H1 (cell line): ENCODE results near the gene CLCF1. TPM values are rescaled to one million over a fixed set of nuclear protein-coding genes. Genes with fewer than 3 reads are reported as not detected.

Experiments used
- CTCF ChIA-PET: fragments of 300-600 bp; sonication (Branson Sonifier 250); formaldehyde crosslinking; loops from one replicate; lab custom pipeline; 2021; ENCODE audit not compliant: partially characterized antibody; lab: Charles Lee
- POLR2A ChIA-PET: fragments of 300-600 bp; sonication (Branson Sonifier 250); formaldehyde crosslinking; loops from one replicate; lab custom pipeline; 2021; ENCODE audit warnings: inconsistent platforms; ENCODE audit not compliant: partially characterized antibody; lab: Charles Lee
- DNase-seq, 2 experiments: peaks; one replicate each; pipeline versions ENCODE4 v3.0.0 to v3.0.0-alpha.2; 2010 to 2022; ENCODE audit warnings: low spot score in 2 of 2, low read depth in 1 of 2, mixed read lengths in 1 of 2
- FAIRE-seq: peaks from 2 replicates; lab custom pipeline; 2011; peaks lifted over from hg19 to GRCh38; lab: Jason Lieb, UNC
- H2AFZ ChIP-seq: 2 replicates; pipeline ENCODE4 v1.8.1; 2012; ENCODE audit warnings: low read length, inconsistent platforms
- H2AK5ac ChIP-seq: 2 replicates; pipeline ENCODE4 v1.6.1; 2013; ENCODE audit warnings: low read depth, low read length
- H2BK120ac ChIP-seq: replicated peaks from 2 replicates; pipeline ENCODE3; 2013; ENCODE audit warnings: low read depth, low read length, inconsistent platforms
- H2BK12ac ChIP-seq: 2 replicates; pipeline ENCODE4 v1.6.1; 2013; ENCODE audit warnings: low read depth, low read length
- H2BK15ac ChIP-seq: 2 replicates; pipeline ENCODE4 v1.6.1; 2013; ENCODE audit warnings: low read length
- H2BK20ac ChIP-seq: 2 replicates; pipeline ENCODE4 v1.6.1; 2013; ENCODE audit warnings: low read length
- H2BK5ac ChIP-seq: 2 replicates; pipeline ENCODE4 v1.6.1; 2013; ENCODE audit warnings: low read depth, low read length
- H3K14ac ChIP-seq: 2 replicates; pipeline ENCODE4 v1.6.1; 2013; ENCODE audit warnings: inconsistent platforms; ENCODE audit not compliant: insufficient read length
- H3K18ac ChIP-seq: 2 replicates; pipeline ENCODE4 v1.6.1; 2013; ENCODE audit warnings: low read length; ENCODE audit errors: extremely low read depth
- H3K23ac ChIP-seq: 2 replicates; pipeline ENCODE4 v1.6.1; 2013; ENCODE audit warnings: inconsistent platforms; ENCODE audit not compliant: insufficient read length
- H3K23me2 ChIP-seq: 2 replicates; pipeline ENCODE4 v1.6.1; 2013; ENCODE audit warnings: low read depth, low read length
- H3K27ac ChIP-seq: 2 replicates; pipeline ENCODE4 v1.6.1; 2011; ENCODE audit warnings: low read depth, low read length, inconsistent platforms
- H3K27me3 ChIP-seq, 4 experiments: replicated peaks in 1 of 4; 1 replicate in 1 of 4; 2 replicates in 3 of 4; pipeline versions ENCODE4 v1.6.1 to v1.8.1; 2011 to 2013; ENCODE audit warnings: low read length in 3 of 4, mild to moderate bottlenecking in 3 of 4, inconsistent platforms in 2 of 4, mixed read lengths in 2 of 4, moderate library complexity in 1 of 4; ENCODE audit not compliant: control insufficient read depth in 3 of 4, insufficient read depth in 3 of 4; ENCODE audit errors: extremely low read depth in 1 of 4
- H3K36me3 ChIP-seq, 4 experiments: 2 replicates each; pipeline versions ENCODE4 v1.6.1 to v1.8.1; 2011 to 2013; ENCODE audit warnings: mild to moderate bottlenecking in 4 of 4, low read length in 3 of 4, moderate library complexity in 2 of 4, control low read depth in 1 of 4, inconsistent platforms in 1 of 4; ENCODE audit not compliant: insufficient read depth in 4 of 4, control insufficient read depth in 2 of 4
- H3K4ac ChIP-seq: replicated peaks from 2 replicates; pipeline ENCODE3; 2013; ENCODE audit warnings: low read length, low read depth, mixed read lengths, inconsistent platforms; ENCODE audit not compliant: insufficient read length
- H3K4me1 ChIP-seq, 4 experiments: replicated peaks in 1 of 4; 1 replicate in 1 of 4; 2 replicates in 3 of 4; pipeline versions ENCODE4 v1.6.1 to v1.8.1; 2011 to 2013; ENCODE audit warnings: low read length in 3 of 4, inconsistent platforms in 2 of 4, mixed read lengths in 1 of 4; ENCODE audit not compliant: insufficient read depth in 4 of 4, control insufficient read depth in 3 of 4
- H3K4me2 ChIP-seq, 2 experiments: 2 replicates each; pipeline versions ENCODE4 v1.6.1 to v1.8.1; 2011 to 2013; ENCODE audit warnings: low read depth in 2 of 2, low read length in 2 of 2, control low read depth in 1 of 2, inconsistent platforms in 1 of 2, mild to moderate bottlenecking in 1 of 2; ENCODE audit not compliant: insufficient read depth in 1 of 2
- H3K4me3 ChIP-seq, 4 experiments: fragments of 200-600, 300-600 bp in 1 of 4; sonication (generic), shearing (Covaris generic), sonication (Bioruptor Twin) in 1 of 4; 2 replicates each; pipeline versions ENCODE4 v1.5.1 to v1.8.1; 2011 to 2016; ENCODE audit warnings: low read length in 4 of 4, low read depth in 3 of 4, control low read depth in 2 of 4, inconsistent platforms in 2 of 4, mild to moderate bottlenecking in 2 of 4, mixed read lengths in 1 of 4, moderate library complexity in 1 of 4; ENCODE audit not compliant: insufficient read depth in 2 of 4; ENCODE audit errors: extremely low read depth in 1 of 4
- H3K56ac ChIP-seq: replicated peaks from 2 replicates; pipeline ENCODE3; 2013; ENCODE audit warnings: low read depth, mild to moderate bottlenecking, mixed read lengths, low read length, inconsistent platforms; ENCODE audit not compliant: insufficient read length
- H3K79me1 ChIP-seq: 2 replicates; pipeline ENCODE4 v1.6.1; 2013; ENCODE audit warnings: low read depth, low read length, control low read depth
- H3K79me2 ChIP-seq, 2 experiments: 2 replicates each; pipeline versions ENCODE4 v1.6.1 to v1.8.1; 2012 to 2013; ENCODE audit warnings: low read length in 2 of 2, mild to moderate bottlenecking in 2 of 2, inconsistent platforms in 1 of 2; ENCODE audit not compliant: insufficient read depth in 2 of 2, control insufficient read depth in 1 of 2
- H3K9ac ChIP-seq, 4 experiments: replicated peaks in 1 of 4; 1 replicate in 1 of 4; 2 replicates in 3 of 4; pipeline versions ENCODE4 v1.6.1 to v1.8.1; 2011 to 2013; ENCODE audit warnings: low read depth in 3 of 4, low read length in 3 of 4, control low read depth in 2 of 4, mild to moderate bottlenecking in 2 of 4, moderate library complexity in 2 of 4, inconsistent platforms in 1 of 4; ENCODE audit errors: extremely low read depth in 1 of 4
- H3K9me3 ChIP-seq, 2 experiments: 2 replicates each; pipeline versions ENCODE4 v1.6.1 to v1.8.1; 2012 to 2013; ENCODE audit warnings: mild to moderate bottlenecking in 2 of 2, moderate library complexity in 2 of 2, control low read depth in 1 of 2, inconsistent platforms in 1 of 2, low read depth in 1 of 2, low read length in 1 of 2, mixed read lengths in 1 of 2; ENCODE audit not compliant: insufficient read depth in 2 of 2
- H4K20me1 ChIP-seq, 2 experiments: replicated peaks in 1 of 2; 2 replicates each; pipeline versions ENCODE3 to v1.8.1; 2011 to 2013; ENCODE audit warnings: inconsistent platforms in 2 of 2, low read length in 2 of 2, mild to moderate bottlenecking in 1 of 2; ENCODE audit not compliant: insufficient read depth in 2 of 2, control insufficient read depth in 1 of 2
- H4K5ac ChIP-seq: 2 replicates; pipeline ENCODE4 v1.6.1; 2013; ENCODE audit warnings: low read length, low read depth, mixed read lengths, inconsistent platforms; ENCODE audit not compliant: insufficient read length
- H4K8ac ChIP-seq: 2 replicates; pipeline ENCODE4 v1.8.0; 2013; ENCODE audit warnings: mild to moderate bottlenecking, moderate library complexity, low read length, inconsistent platforms; ENCODE audit not compliant: insufficient read depth; ENCODE audit errors: extremely low read depth
- H4K91ac ChIP-seq: replicated peaks from 2 replicates; pipeline ENCODE3; 2013; ENCODE audit warnings: low read length, mixed read lengths, inconsistent platforms; ENCODE audit not compliant: insufficient read length
- CTBP2 ChIP-seq: IDR thresholded peaks from 2 replicates; pipeline ENCODE4 v1.7.0; 2011; ENCODE audit warnings: borderline replicate concordance, mild to moderate bottlenecking, moderate library complexity, mixed read lengths, low read length; ENCODE audit not compliant: insufficient read depth, insufficient read length
- FOSL1 ChIP-seq: IDR thresholded peaks from 2 replicates; pipeline ENCODE4 v1.6.1; 2011; ENCODE audit warnings: mild to moderate bottlenecking, low read depth, low read length, moderate library complexity; ENCODE audit not compliant: insufficient read depth
- HDAC6 ChIP-seq: IDR thresholded peaks from one replicate; pipeline ENCODE4 v1.7.1; 2012; ENCODE audit warnings: low read depth, mild to moderate bottlenecking, inconsistent platforms, low read length, moderate library complexity
- KDM4A ChIP-seq: IDR thresholded peaks from one replicate; pipeline ENCODE4 v1.7.1; 2012; ENCODE audit warnings: low read depth, mild to moderate bottlenecking, moderate library complexity, low read length, inconsistent platforms; ENCODE audit not compliant: severe bottlenecking
- TCF12 ChIP-seq: IDR thresholded peaks from 2 replicates; pipeline ENCODE4 v1.6.1; 2011; ENCODE audit warnings: low read depth, mild to moderate bottlenecking, low read length
- ZNF274 ChIP-seq: IDR thresholded peaks from 2 replicates; pipeline ENCODE4 v1.7.0; 2012; ENCODE audit warnings: low read length, borderline replicate concordance; ENCODE audit errors: extremely low read depth
- WGBS, 2 experiments: shearing (Covaris generic) in 1 of 2; methylation state at CpG; one replicate each; pipeline versions ENCODE4 v1.1.6 to v1.1.7; 2013 to 2015; ENCODE audit warnings: low lambda C conversion rate in 2 of 2, mixed read lengths in 2 of 2, inconsistent platforms in 1 of 2, low coverage in 1 of 2, missing lambda C conversion rate in 1 of 2; ENCODE audit not compliant: insufficient replicate concordance in 2 of 2, insufficient coverage in 1 of 2, insufficient read length in 1 of 2; ENCODE audit errors: extremely low coverage in 1 of 2, missing lambda C conversion rate in 1 of 2; 5-methylcytosine and 5-hydroxymethylcytosine counted together
- polyA plus RNA-seq, 7 experiments: library from polyadenylated mRNA; depleted of rRNA in 3 of 7; stranded (reverse) in 5 of 7; unstranded in 2 of 7; fragments of >200 nt in 5 of 7; fragments of 200-250 nt in 2 of 7; gene quantifications; 1 replicate in 5 of 7; 2 replicates in 1 of 7; 4 replicates in 1 of 7; pipeline versions ENCODE4 v1.2.1 to v1.2.3, GENCODE V29; 2011 to 2013; ENCODE audit warnings: missing spikeins in 2 of 7, mixed read lengths in 2 of 7
- total RNA-seq: library from RNA; stranded (reverse); fragmentation: NEBNext Ultra II Directional; extraction: Animal tissue kit (Norgen Biotek cat#: 25700); gene quantifications from 2 replicates; pipeline ENCODE4 v1.2.1, GENCODE V29; 2021

Gene CLCF1
- total and polyA plus RNA-seq, 2 of the 8 experiments (the other 6 are each of a cell fraction or from before 2014, with no cell fraction given) = 0.32 to 1.2 TPM

- Histone ChIP-seq H3K56ac (no peak overlapping the region), H2BK20ac (no peak overlapping the region), H3K4me1 (peaks cover 0 to 12% (median 6%) of the 10 kb centered on the region in 4 experiments; a peak in 5 of 7 replicates), H2BK120ac (no peak overlapping the region), H3K18ac (no peak overlapping the region), H3K79me2 (peaks cover 0 to 5% of the 10 kb centered on the region in 2 experiments; a peak in 1 of 4 replicates), H3K4ac (no peak overlapping the region), H2BK5ac (peak overlapping the region; percentile 88; the same call in 1 of the 2 replicates), H2AK5ac (no peak overlapping the region), H3K79me1 (peaks cover 3% of the 10 kb centered on the region), H3K23ac (no peak overlapping the region), H3K27me3 (no peaks in the 10 kb centered on the region), H3K14ac (no peak overlapping the region), H4K91ac (no peak overlapping the region), H3K9me3 (no peaks in the 10 kb centered on the region), H3K23me2 (peaks cover 13% of the 10 kb centered on the region), H2AFZ (no peak overlapping the region), H4K5ac (no peak overlapping the region), H4K20me1 (peaks cover 0 to 11% of the 10 kb centered on the region in 2 experiments), H3K4me2 (no peak overlapping the region), H3K9ac (no peak overlapping the region), H2BK12ac (0 out of 2 replicates have a peak overlapping the region, but pooled peaks have one; percentile 50), H2BK15ac (no peak overlapping the region), H3K27ac (peak overlapping the region; percentile 35; the same call in 1 of the 2 replicates), H4K8ac (no peak overlapping the region; the same call in 1 of the 2 replicates), H3K36me3 (peaks cover 6 to 25% (median 18%) of the 10 kb centered on the region in 4 experiments; a peak in 6 of 8 replicates), H3K4me3 (no peak overlapping the region)
- TF ChIP-seq CTBP2 = no peak
- TF ChIP-seq KDM4A = no peak
- no peak for TF ChIP-seq ZNF274
- TF ChIP-seq FOSL1 = no peak
- TF ChIP-seq HDAC6 = no peak
- TF ChIP-seq TCF12 = no peak
- WGBS, 2 experiments = 92% methylated on average over 19 of the region's 19 CpGs; no CpG with 5 or more reads in 1 of the 2 experiments
- DNase-seq = no peak
- POLR2A ChIA-PET = interaction anchor here (0.9 to 2.6 kb wide), 15 partner anchors 9 to 93 kb away, joined by 3 to 13 read pairs (median 4); partner anchors contain the start of genes AIP, RPS6KB2 and SSH3
- FAIRE-seq = no peak
- CTCF ChIA-PET = interaction anchor here (0.6 to 34.8 kb wide), 6 partner anchors 13 to 69 kb away, joined by 3 to 1305 read pairs (median 4); partner anchors contain the start of gene POLD4
Observed at GRCh38 chr11:67395555-67396258, 22.3 kb upstream of the CLCF1 start.
